Stimulated activated CD4-positive, alpha-beta T cell treated with anti-CD3 and anti-CD28 coated beads, TNF-alpha, amount 100 ng/mL, for 1 hour (primary cell): ENCODE data around the gene H3-3A.

Experiments used
- DNase-seq, 3 donors: peaks; one replicate each; pipeline ENCODE4 v3.0.0-alpha.2; 2020; ENCODE audit warnings: low read depth in 3 of 3, low spot score in 1 of 3

The H3-3A gene

DNA sequence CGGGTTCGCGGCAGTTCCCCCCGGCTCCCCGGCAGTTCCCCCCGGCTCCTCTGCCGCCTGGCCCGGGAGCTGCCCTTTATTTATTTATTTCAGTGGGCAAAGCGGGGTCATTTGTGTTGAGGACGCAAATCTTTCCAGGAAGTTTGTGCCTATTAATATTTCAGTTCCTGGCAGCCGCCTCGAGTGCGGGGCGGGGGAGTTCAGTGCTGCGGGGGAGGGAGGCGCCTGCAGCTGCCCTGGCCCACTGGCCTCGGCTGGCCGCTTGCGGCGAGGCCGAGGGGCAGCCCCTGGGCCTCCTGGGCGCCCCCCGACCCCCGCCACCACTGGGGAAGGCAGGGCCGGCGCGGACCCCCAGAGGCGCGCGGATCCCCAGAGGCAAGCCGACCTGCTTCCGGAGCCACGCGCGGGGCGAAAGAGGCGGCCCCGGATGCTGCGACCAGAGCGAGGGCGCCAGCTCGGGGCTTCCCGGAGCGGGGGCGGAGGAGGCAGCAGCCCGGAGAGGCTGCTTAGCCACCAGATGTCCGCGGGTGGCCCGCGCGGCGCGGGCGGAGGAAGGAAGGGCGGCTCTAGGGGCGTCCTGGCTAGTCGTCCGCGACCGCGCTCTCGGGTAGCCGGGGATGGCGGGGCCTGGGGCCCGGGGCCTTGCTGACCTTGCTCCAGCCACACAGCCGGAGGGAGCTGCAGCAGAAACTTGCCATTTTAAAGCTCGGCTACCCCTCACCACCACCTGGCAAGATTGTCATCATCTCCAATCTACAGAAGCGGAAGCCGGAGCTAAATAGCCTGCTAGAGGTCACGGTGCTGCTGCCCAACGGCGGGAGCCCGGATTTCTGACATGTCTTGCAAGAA is 48.0 kb downstream of the H3-3A start:
- DNase-seq, result peak in 1 of 3 donors; percentile 40

DNA sequence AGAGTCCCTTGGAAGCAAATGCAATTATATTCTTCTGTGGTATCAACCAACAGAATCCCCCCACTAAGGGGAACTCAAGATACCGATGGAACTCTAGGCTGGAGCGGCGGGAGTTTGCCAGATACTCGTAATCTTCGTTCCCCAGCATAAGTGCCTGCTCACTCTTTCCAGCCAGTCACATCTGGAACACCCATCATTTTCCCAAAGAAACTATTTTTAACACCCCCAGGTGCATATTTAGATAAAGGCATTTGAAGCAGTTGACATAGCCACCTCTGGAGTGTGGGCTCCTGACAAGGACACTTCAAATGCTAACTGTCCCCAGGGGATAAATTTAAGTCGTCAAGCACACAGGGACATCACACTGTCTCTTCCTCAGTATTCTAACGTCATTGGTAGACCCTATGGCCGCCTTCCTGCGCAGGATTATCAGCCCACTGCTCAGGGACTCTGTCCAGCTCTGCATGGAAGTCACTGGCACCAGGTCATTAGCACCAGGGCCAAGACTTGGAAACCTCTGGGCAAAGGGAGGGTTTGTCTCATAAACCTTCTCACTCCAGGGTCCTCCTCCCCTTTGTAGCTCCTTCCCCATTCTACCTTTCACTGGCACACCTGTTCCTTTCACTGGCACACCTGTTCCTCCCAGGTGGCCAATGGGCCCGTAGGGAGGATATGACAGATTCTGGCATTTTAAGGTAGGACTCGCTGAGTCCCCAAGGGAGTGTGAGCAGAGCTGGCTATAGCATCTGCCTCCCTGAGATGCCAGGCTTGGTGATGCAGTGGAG is 48.8 kb downstream of the H3-3A start:
- DNase-seq, result no peak

DNA sequence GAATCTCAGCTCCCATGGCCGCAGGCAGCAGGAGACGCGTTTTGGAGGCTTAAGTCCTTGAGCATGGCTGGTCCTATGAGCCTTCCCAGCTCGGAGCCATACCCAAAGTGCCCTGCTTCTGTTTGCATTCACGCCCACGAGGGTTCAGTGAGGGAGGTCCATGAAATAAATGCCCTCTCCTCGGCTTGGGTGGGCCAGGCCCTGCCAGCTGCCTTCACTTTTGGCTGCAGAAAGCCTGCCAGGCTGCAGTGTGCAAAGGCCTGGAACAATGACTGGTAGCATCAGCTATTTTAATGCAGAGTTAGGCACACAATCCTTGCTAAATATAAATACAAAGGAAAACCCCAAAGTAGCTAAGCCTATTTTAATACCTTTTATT is 49.4 kb downstream of the H3-3A start:
- no peak for DNase-seq

DNA sequence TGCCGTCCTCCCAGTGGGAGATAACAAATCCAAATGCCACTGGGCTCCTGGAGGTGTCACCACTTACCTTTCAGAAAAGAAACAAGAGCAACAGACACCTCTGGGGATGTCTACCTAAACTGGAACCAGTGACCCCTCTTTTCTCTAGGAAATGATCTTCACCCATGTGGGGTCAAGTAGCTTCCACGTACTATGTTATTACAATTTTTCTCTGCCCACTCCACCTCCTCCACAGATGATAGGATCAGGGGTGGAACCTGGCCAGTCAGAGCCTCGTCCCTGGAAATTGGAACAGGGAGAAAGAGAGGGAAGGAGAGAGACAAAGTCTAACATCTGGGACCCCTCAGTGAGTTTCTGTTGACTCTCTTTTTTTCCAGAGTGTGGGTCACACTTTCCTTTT is 50.1 kb downstream of the H3-3A start:
- no peak for DNase-seq

DNA sequence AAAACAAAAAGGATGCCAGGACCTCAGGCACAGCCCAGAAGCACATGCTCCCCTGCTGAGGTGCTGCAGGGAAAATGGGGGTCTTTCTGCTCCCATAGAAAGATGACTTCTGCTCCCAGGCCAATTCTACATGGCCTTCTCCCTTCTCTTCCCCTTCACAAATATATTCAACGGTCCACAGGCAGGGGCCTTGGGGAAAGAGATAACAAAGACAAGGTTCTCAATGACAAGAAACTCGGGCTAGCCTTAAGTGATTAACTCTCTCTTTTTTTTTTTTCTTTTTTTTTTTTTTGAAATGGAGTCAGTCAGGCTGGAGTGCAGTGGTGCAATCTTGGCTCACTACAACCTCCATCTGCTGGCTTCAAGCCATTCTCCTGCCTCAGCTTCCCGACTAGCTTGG is 54.2 kb downstream of the H3-3A start:
- no peak for DNase-seq

DNA sequence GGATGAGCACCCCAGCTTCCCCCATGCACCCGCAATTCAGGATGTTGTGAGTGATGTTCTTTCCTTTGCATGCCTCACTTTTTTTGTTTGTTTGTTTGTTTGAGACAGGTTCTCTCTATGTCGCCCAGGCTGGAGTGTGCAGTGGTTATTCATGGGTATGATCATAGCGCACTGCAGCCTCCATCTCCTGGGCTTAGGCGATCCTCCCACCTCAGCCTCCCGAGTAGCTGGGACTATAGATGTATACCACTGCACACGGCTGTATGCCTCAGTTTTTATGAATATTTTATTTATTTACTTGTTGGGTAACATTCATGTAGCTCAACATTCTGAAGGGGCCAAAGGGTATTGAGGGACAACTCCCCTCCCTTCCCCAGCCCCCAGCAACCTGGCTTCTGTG is 54.8 kb downstream of the H3-3A start:
- no peak for DNase-seq

DNA sequence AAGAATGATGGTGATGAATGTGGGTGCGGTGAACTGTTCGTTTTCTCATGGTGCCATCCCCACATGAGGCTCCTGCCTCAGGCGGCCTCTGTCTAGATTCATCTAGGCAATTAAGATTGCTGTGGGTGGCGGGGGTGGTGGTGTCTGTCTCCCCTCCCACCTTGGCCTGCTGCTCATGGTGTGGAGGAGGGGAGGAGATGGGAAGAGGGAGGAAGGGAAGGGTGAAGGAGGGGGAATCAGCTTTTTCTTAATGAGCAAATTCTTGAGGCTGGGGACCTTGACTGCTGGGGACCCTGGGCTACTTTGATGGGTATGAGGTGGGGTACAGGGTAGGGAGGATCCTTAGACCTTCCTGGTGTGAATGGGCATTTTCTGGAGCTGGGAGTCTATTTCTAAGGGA is 55.8 kb downstream of the H3-3A start:
- DNase-seq, result no peak

DNA sequence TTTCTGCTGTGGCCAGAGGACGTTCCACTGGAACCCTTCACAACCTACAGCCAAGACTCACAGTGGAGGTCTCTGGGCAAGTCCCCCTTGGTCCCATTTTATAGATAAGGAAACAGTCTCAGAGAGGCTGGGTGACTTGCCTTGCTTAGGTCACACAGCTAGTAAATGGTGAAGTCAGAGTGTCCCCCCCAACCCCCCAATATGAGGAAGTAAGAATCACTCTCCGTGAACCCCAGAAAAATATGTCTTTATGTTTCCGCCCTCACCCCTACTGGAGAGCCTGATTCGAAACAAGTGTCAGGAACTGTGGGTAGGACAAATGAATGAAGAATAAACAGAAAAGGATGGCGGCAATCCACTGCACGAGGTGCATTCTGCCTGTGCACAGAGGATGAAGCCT is 56.7 kb downstream of the H3-3A start:
- no peak for DNase-seq

DNA sequence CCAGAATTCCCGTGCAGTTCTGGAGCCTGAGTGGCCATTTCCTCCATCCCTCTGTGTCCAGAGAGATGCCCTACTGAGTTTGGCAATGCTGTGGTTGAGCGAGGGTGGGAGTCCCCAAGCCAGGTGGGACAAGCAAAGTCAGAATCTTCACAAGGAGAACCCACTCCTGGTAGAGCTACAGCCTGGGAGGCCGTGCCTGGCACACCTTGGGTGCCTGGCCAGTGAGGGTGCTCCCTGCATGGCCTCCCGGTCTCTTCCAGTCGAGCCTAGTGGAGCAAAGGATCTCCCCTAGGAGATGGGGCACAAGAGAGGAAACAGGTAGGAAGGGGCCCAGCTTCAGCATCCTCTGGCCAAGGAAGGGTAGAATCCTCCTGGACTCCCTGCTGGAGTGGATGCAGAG is 57.9 kb downstream of the H3-3A start:
- DNase-seq, result no peak

DNA sequence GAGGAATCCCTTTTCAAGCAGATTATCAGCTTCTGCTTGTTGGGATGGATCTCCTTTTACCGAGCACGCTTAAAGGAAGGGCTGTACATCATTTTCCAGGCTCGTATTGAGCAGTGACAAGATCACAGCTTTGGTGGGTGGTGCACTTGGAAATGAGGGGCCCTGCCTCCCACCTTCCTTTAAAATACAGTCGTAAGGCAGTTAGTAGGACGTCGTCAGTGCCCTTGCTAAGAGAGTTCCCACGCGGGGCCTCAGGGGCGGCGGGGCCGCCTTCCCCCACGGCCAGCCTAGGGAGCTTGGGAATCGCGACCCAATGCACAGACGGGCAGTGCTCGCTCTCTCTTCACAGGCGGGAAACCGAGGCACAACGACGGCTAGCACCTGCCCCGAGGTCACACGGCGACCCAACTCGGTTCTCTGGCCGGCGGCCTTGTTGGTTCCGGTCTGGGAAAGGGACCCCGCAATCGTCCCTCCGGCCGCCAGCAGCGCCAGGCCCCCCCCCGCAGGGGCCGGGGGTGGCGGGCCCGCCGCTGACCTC is 58.6 kb downstream of the H3-3A start:
- no peak for DNase-seq
